HepG2 (cell line): ENCODE results near the gene BPIFB6. TPM values are rescaled to one million over a fixed set of nuclear protein-coding genes. Genes with fewer than 3 reads are reported as not detected.

ENCODE experiments used
- ATAC-seq: fragments of 200-7000 bp; cut with Tn5 transposase; 3 replicates; pipeline ENCODE4 v1.9.1; 2020; ENCODE audit warnings: mild to moderate bottlenecking, moderate library complexity
- BruUV-seq: library from RNA; stranded (reverse); fragments of 400-500 nt; replicated peaks from 2 replicates; lab custom pipeline; 2021; lab: Mats Ljungman, UMichigan
- CTCF ChIA-PET: fragments of 300-600 bp; formaldehyde crosslinking; extraction: SDS; loops from one replicate; lab custom pipeline; 2021; ENCODE audit warnings: low total read pairs, inconsistent platforms, low intra/inter-chr PET ratio; lab: Yijun Ruan, JAX
- POLR2A ChIA-PET: fragments of 350-600 bp; sonication (Branson Sonifier 250); formaldehyde crosslinking; loops from one replicate; lab custom pipeline; 2020; ENCODE audit warnings: antibody characterized with exemption, inconsistent platforms; lab: Yijun Ruan, JAX
- DNase-seq: peaks from one replicate; pipeline ENCODE4 v3.0.0-alpha.2; 2015; ENCODE audit warnings: low spot score
- FAIRE-seq: peaks from 3 replicates; lab custom pipeline; 2011; peaks lifted over from hg19 to GRCh38; lab: Jason Lieb, UNC
- H2AFZ ChIP-seq: one replicate; pipeline ENCODE4 v1.6.1; 2011; ENCODE audit warnings: low read length, inconsistent platforms
- H3K27ac ChIP-seq: fragments of 300-600 bp; 3 replicates; pipeline ENCODE4 v1.8.0; 2011; ENCODE audit warnings: mixed run types, mild to moderate bottlenecking, mixed read lengths, low read length, inconsistent platforms; ENCODE audit not compliant: insufficient read depth; ENCODE audit errors: extremely low read length
- H3K27me3 ChIP-seq, 2 experiments: fragments of 200-600 bp in 1 of 2; 2 replicates in 1 of 2; 3 replicates in 1 of 2; pipeline versions ENCODE4 v1.6.0 to v1.8.0; 2011; ENCODE audit warnings: low read length in 2 of 2, mild to moderate bottlenecking in 2 of 2, moderate library complexity in 2 of 2, inconsistent platforms in 1 of 2; ENCODE audit not compliant: insufficient read depth in 2 of 2, control insufficient read depth in 1 of 2
- H3K36me3 ChIP-seq, 2 experiments: fragments of 200-600 bp in 1 of 2; replicated peaks in 1 of 2; 2 replicates in 1 of 2; 3 replicates in 1 of 2; pipeline versions ENCODE4 v1.5.1 to v1.8.0; 2011; ENCODE audit warnings: low read length in 2 of 2, inconsistent platforms in 1 of 2; ENCODE audit not compliant: insufficient read depth in 2 of 2, control insufficient read depth in 1 of 2
- H3K4me1 ChIP-seq: 2 replicates; pipeline ENCODE4 v1.5.1; 2012; ENCODE audit warnings: low read length, inconsistent platforms; ENCODE audit not compliant: insufficient read depth
- H3K4me2 ChIP-seq: 2 replicates; pipeline ENCODE4 v1.6.0; 2011; ENCODE audit warnings: low read depth, low read length, inconsistent platforms
- H3K4me3 ChIP-seq, 3 experiments: fragments of 200-600 bp in 1 of 3; sonication (generic), shearing (Covaris generic) in 1 of 3; replicated peaks in 1 of 3; 2 replicates each; pipeline ENCODE4 v1.5.1; 2011 to 2016; ENCODE audit warnings: low read length in 3 of 3, inconsistent platforms in 2 of 3, low read depth in 2 of 3, mild to moderate bottlenecking in 2 of 3, control low read depth in 1 of 3, mixed read lengths in 1 of 3; ENCODE audit not compliant: insufficient read depth in 1 of 3
- H3K79me2 ChIP-seq: one replicate; pipeline ENCODE4 v1.6.1; 2011; ENCODE audit warnings: low read length, inconsistent platforms; ENCODE audit not compliant: insufficient read depth
- H3K9ac ChIP-seq: 2 replicates; pipeline ENCODE4 v1.6.0; 2011; ENCODE audit warnings: mild to moderate bottlenecking, low read depth, low read length, inconsistent platforms; ENCODE audit not compliant: insufficient read depth
- H3K9me3 ChIP-seq: 2 replicates; pipeline ENCODE4 v1.5.1; 2012; ENCODE audit warnings: mild to moderate bottlenecking, low read length
- H4K20me1 ChIP-seq: 2 replicates; pipeline ENCODE4 v1.6.0; 2011; ENCODE audit warnings: inconsistent platforms, mild to moderate bottlenecking, low read length, moderate library complexity; ENCODE audit not compliant: insufficient read depth
- BATF2 ChIP-seq: sonication (generic); formaldehyde crosslinking; IDR thresholded peaks from 2 replicates; pipeline ENCODE4 v1.8.0; 2022; ENCODE audit warnings: mild to moderate bottlenecking, missing genetic modification reagents, moderate library complexity
- CSRNP1 ChIP-seq: sonication (generic); formaldehyde crosslinking; IDR thresholded peaks from 2 replicates; pipeline ENCODE4 v1.8.1; 2023; ENCODE audit warnings: mild to moderate bottlenecking, missing genetic modification reagents
- GATAD2A ChIP-seq: IDR thresholded peaks from 2 replicates; pipeline ENCODE4 v1.6.1; 2016
- MIXL1 ChIP-seq: IDR thresholded peaks from 2 replicates; pipeline ENCODE4 v1.6.1; 2016
- TOPORS ChIP-seq: sonication (generic); formaldehyde crosslinking; IDR thresholded peaks from 2 replicates; pipeline ENCODE4 v1.8.0; 2023; ENCODE audit warnings: mild to moderate bottlenecking, missing genetic modification reagents
- ZNF274 ChIP-seq: sonication (generic); formaldehyde crosslinking; IDR thresholded peaks from 2 replicates; pipeline ENCODE4 v1.5.1; 2020; ENCODE audit warnings: mild to moderate bottlenecking, missing genetic modification reagents
- ZNF335 ChIP-seq: sonication (generic); formaldehyde crosslinking; IDR thresholded peaks from 2 replicates; pipeline ENCODE4 v1.4.0; 2020; ENCODE audit warnings: missing genetic modification reagents
- ZNF547 ChIP-seq: sonication (generic); formaldehyde crosslinking; IDR thresholded peaks from 2 replicates; pipeline ENCODE4 v1.5.1; 2020; ENCODE audit warnings: mild to moderate bottlenecking, missing genetic modification reagents
- ZNF572 ChIP-seq: sonication (generic); formaldehyde crosslinking; IDR thresholded peaks from 2 replicates; pipeline ENCODE4 v1.5.1; 2020; ENCODE audit warnings: mild to moderate bottlenecking, missing genetic modification reagents
- ZNF737 ChIP-seq: sonication (generic); formaldehyde crosslinking; IDR thresholded peaks from 2 replicates; pipeline ENCODE4 v1.5.0; 2020; ENCODE audit warnings: missing genetic modification reagents, mild to moderate bottlenecking, borderline replicate concordance
- ZSCAN21 ChIP-seq: sonication (generic); formaldehyde crosslinking; IDR thresholded peaks from 2 replicates; pipeline ENCODE4 v1.8.0; 2022; ENCODE audit warnings: mild to moderate bottlenecking, missing genetic modification reagents, moderate library complexity, borderline replicate concordance
- WGBS: methylation state at CpG from one replicate; pipeline ENCODE4 v1.1.6; 2017; ENCODE audit warnings: low lambda C conversion rate; 5-methylcytosine and 5-hydroxymethylcytosine counted together
- in situ Hi-C: cut with HindIII; loops from 2 replicates; pipeline ENCODE4 v1.10.0; 2017; ENCODE audit warnings: low pct_unique_long_range_greater_than_20kb; ENCODE audit not compliant: extremely low pct_ligation_motif_present
- intact Hi-C: fragments of 100-400 bp; cut with micrococcal nuclease; formaldehyde crosslinking; loops from one replicate; pipeline ENCODE4 v1.10.0; 2022; ENCODE audit not compliant: unreplicated experiment
- polyA plus RNA-seq, 8 experiments: library from polyadenylated mRNA; depleted of rRNA in 3 of 8; stranded (reverse) in 7 of 8; unstranded in 1 of 8; fragments of >200 nt; fragmentation: Illumina TruSeq in 4 of 8; extraction: Trizol in 4 of 8; gene quantifications; 2 replicates each; pipeline versions ENCODE4 v1.2.1 to v1.2.3, GENCODE V29; 2011 to 2016; ENCODE audit warnings: low read depth in 4 of 8, missing spikeins in 1 of 8, mixed read lengths in 1 of 8; ENCODE audit not compliant: insufficient read depth in 1 of 8
- total RNA-seq, 5 experiments: library from RNA; depleted of rRNA; stranded (reverse); fragments of >200 nt; fragmentation: Illumina TruSeq; extraction: Trizol; gene quantifications; 2 replicates each; pipeline ENCODE4 v1.2.3, GENCODE V29; 2016; ENCODE audit warnings: low read depth in 1 of 5

The BPIFB6 gene
- total and polyA plus RNA-seq, 2 of the 13 experiments (the other 11 are each of a cell fraction or from before 2014, with no cell fraction given) = 0.13 to 1.7 TPM

- CTCF ChIA-PET = no interaction called here
- no peaks in the 10 kb centered on the region for H3K36me3 ChIP-seq
- H3K27ac ChIP-seq = no peak overlapping the region
- H3K9me3 ChIP-seq = no peaks in the 10 kb centered on the region
- H3K4me2 ChIP-seq = no peak overlapping the region
- POLR2A ChIA-PET = no interaction called here
- H3K9ac ChIP-seq = no peak overlapping the region
- ATAC-seq = no peak
- H2AFZ ChIP-seq = no peak overlapping the region
- 16% methylated on average over 6 of the region's 6 CpGs for WGBS
- no peak overlapping the region for H3K4me3 ChIP-seq
- in situ Hi-C loops = no loop called here
- no peaks in the 10 kb centered on the region for H4K20me1 ChIP-seq
- H3K27me3 ChIP-seq = peaks cover 2 to 25% of the 10 kb centered on the region in 2 experiments; a peak in 4 of 5 replicates
- intact Hi-C loops = loop anchor here (5.0 kb wide), 1 partner anchor 173 kb away; no protein-coding TSS in a partner anchor
- H3K4me1 ChIP-seq = no peaks in the 10 kb centered on the region
- no peaks in the 10 kb centered on the region for H3K79me2 ChIP-seq
- TF ChIP-seq ZNF335 (no peak), ZNF572 (no peak), ZSCAN21 (CRISPR knock-in tag) (no peak), TOPORS (CRISPR knock-in tag) (no peak), CSRNP1 (CRISPR knock-in tag) (no peak), BATF2 (no peak), ZNF274 (CRISPR knock-in tag) (no peak), MIXL1 (CRISPR knock-in tag) (no peak), ZNF547 (CRISPR knock-in tag) (no peak), ZNF737 (CRISPR knock-in tag) (no peak), GATAD2A (CRISPR knock-in tag) (no peak)
- no TSS peak for BruUV-seq
- no peak for FAIRE-seq
- DNase-seq = no peak
Measured at GRCh38 chr20:33075281-33075680, 43.8 kb downstream of the BPIFB6 start.
